ENCODE results near the gene TAS2R38.
"Not testable (repeated sequence)": the region's sequence is repeated elsewhere in the genome, so short reads cannot be mapped to it uniquely, and the experiment has no call there.

TAS2R38 gene

DNA sequence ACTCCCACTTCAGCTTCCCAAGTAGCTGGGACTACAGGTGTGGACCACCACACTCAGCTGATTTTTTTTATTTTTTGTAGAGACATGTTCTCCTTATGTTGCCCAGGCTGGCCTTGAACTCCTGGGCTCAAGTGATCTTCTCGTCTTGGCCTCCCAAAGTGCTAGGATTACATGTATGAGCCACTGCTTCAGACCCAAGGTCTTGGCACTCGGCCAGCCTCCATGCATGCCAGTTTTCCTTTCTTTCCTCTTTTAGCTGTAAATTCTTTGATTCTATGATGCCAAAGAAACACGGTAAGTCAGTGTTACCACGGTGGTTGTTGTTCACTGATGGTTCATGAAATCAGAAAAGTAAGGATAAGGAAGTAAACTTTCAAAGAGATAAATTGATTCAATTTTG is 19.1 kb upstream of the TAS2R38 start:
- DNase-seq (ENCODE audit: extremely low spot score): no peak
- CTCF ChIA-PET: interaction anchor here (2.0 kb wide), 1 partner anchor 16 kb away, joined by 10 read pairs; no protein-coding TSS in a partner anchor
- TF ChIP-seq, protein P1, sequence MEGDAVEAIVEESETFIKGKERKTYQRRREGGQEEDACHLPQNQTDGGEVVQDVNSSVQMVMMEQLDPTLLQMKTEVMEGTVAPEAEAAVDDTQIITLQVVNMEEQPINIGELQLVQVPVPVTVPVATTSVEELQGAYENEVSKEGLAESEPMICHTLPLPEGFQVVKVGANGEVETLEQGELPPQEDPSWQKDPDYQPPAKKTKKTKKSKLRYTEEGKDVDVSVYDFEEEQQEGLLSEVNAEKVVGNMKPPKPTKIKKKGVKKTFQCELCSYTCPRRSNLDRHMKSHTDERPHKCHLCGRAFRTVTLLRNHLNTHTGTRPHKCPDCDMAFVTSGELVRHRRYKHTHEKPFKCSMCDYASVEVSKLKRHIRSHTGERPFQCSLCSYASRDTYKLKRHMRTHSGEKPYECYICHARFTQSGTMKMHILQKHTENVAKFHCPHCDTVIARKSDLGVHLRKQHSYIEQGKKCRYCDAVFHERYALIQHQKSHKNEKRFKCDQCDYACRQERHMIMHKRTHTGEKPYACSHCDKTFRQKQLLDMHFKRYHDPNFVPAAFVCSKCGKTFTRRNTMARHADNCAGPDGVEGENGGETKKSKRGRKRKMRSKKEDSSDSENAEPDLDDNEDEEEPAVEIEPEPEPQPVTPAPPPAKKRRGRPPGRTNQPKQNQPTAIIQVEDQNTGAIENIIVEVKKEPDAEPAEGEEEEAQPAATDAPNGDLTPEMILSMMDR (IDR thresholded peaks at IDR 0.05; ENCODE audit: control extremely low read depth, extremely low read depth, low read depth, missing control alignments): no peak
- POLR2A ChIA-PET: no interaction called here

DNA sequence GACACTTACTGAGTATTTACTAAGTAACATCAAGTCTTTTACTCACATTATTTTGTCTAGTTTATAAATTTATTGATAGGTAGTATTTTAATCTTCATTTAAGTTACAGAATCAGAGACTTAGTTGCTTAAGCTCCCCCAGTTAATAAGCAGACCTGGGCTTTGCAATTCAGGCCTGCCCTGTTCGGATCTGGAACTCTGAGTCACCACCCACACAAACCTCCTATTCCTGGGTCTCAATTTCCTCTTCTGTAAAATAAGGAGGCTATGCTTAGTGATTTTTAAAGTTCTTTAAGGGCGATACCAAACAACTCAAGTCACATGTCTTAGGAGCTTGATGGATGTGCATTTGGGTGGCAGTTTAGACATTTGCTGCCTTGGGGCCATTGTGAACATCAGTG is 18.6 kb upstream of the TAS2R38 start:
- POLR2A ChIA-PET: no interaction called here
- CTCF ChIA-PET: interaction anchor here (2.0 kb wide), 1 partner anchor 16 kb away, joined by 10 read pairs; no protein-coding TSS in a partner anchor
- TF ChIP-seq, protein P1 (IDR thresholded peaks at IDR 0.05; ENCODE audit: control extremely low read depth, extremely low read depth, low read depth, missing control alignments): no peak
- DNase-seq (ENCODE audit: extremely low spot score): no peak

DNA sequence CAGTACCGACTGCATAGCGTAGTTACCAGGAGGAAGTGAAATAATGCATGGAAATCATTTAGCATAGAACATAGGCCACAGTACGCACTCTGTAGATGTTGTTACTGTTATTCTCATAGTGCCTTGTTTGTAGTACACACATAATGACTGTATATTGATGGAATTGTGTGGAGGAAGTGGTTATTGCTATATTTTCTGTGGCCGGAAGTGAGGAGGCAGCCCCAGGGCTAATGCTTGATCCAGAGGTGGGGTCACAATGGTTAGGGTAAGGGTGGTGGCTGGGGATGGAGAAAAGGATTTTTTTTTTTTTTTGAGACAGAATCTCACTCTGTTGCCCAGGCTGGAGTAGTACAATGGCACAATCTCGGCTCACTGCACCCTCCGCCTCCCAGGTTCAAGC is 17.6 kb upstream of the TAS2R38 start:
- DNase-seq (ENCODE audit: extremely low spot score): no peak
- POLR2A ChIA-PET: no interaction called here
- CTCF ChIA-PET: interaction anchor here (2.0 kb wide), 1 partner anchor 15 kb away, joined by 10 read pairs; no protein-coding TSS in a partner anchor
- TF ChIP-seq, protein P1 (IDR thresholded peaks at IDR 0.05; ENCODE audit: control extremely low read depth, extremely low read depth, low read depth, missing control alignments): no peak

DNA sequence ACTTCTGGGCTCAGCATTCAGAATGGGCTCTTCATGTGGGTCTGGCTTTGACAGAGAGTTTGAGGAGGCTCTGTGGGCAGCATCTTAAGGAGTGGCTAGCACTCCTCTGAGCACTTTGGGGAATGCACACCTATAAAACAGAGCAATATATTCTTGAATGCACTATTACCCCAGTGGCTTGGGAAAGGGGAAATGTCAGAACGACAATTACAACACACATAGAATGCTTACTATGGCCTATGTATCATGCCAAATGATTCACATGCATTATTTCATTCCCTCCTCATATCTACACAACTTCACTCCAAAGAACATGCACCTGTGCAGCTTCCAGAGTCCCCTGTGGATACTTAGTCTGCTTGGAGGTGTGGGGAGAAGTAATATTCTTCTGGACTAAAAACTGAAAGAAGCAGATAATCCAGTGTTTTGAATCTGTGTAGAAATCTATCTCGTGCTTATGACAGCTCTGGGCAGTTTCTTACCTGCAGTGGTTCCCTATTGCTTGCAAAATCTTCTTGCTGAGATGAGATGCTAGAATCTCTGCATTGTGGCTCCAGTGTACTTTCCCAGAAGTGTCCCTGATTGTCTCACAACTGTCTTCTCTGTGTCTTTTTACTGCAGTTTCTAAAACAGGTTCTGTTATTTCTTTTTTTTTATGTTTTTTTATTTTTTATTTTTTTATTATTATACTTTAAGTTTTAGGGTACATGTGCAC is 16.6 kb upstream of the TAS2R38 start:
- no peak for DNase-seq (ENCODE audit: extremely low spot score)
- ChIA-PET CTCF (no interaction called here), POLR2A (no interaction called here)
- TF ChIP-seq, protein P1 (IDR thresholded peaks at IDR 0.05; ENCODE audit: control extremely low read depth, extremely low read depth, low read depth, missing control alignments): no peak

DNA sequence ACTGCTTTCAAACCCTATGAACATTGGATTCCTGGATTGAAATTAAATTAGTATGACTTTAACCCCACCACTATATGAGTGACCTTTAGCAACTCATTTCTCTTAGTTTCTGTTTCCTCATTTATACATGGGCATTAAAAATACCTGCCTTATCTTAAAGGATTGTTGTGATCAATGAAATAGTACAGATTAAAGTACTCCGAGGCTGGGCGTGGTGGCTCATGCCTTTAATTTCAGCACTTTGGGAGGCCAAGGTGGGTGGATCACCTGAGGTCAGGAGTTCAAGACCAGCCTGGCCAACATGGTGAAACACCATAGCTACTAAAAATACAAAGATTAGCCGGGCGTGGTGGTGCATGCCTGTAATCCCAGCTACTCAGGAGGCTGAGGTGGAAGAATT is 14.2 kb upstream of the TAS2R38 start:
- POLR2A ChIA-PET; DNase-seq (ENCODE audit: extremely low spot score): not testable (repeated sequence)
- CTCF ChIA-PET: interaction anchor here (1.2 to 2.1 kb wide), 2 partner anchors 11 to 44 kb away, joined by 3 to 7 read pairs; no protein-coding TSS in a partner anchor

DNA sequence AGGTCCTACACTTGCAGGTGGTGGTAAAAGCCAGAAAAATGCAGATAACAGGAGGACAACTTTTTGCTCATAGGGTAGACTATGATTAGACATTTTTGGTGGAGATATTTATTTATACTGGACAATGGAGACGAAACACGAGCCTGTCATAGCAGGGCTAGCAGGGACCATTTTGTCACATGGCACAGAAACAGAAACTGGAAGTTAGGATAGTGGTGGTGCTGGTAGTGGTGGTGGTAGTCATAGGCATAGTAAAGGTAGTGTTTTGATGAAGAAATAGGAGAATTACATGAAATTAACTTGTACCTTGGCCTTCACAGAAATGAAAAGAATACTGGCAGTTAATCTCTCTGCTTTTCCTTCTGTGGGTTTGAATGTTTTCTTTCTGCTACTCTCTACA is 13.3 kb upstream of the TAS2R38 start:
- TF ChIP-seq, protein P1 (IDR thresholded peaks at IDR 0.05; ENCODE audit: control extremely low read depth, extremely low read depth, low read depth, missing control alignments): no peak
- ChIA-PET POLR2A (no interaction called here), CTCF (no interaction called here)
- no peak for DNase-seq (ENCODE audit: extremely low spot score)

DNA sequence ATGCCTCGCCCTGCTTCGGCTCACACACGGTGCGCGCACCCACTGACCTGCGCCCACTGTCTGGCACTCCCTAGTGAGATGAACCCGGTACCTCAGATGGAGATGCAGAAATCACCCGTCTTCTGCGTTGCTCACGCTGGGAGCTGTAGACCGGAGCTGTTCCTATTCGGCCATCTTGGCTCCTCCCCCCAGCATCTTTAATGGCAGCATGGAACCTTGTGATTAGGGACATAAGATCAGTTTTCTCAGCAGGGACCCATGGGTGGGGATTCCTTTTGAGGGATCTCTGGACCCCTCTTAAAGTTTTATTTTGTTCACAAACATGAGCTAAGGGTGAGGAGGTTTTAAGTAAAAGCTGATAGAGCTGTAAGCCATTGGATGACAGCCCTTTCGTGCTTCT is 12.4 kb upstream of the TAS2R38 start:
- CTCF ChIA-PET; DNase-seq (ENCODE audit: extremely low spot score); POLR2A ChIA-PET: not testable (repeated sequence)

DNA sequence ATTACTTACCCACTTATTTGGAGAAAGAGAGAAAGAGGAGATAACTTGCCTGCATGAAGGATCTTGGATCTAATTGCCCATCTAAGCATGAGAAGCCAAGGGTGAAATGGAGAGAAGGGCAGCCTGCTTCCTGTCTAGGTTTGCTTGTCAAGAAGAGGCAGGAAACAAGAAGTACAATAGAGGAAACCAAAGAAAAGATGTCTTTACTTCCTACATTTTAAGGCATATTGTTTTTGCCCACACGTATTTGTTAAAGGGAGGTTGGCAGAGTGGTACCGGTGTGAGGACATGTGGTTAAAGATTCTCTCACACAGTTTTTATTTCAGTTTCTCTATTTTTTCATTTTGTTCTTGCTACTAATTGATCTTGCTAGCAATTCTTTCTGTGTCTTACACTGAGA is 6.0 kb upstream of the TAS2R38 start:
- TF ChIP-seq, protein P1 (IDR thresholded peaks at IDR 0.05; ENCODE audit: control extremely low read depth, extremely low read depth, low read depth, missing control alignments): no peak
- ChIA-PET POLR2A (no interaction called here), CTCF (no interaction called here)
- DNase-seq (ENCODE audit: extremely low spot score): no peak

All from GM10248 (cell line).